ENCODE measurements around the gene PRDX5.

The PRDX5 gene

DNA sequence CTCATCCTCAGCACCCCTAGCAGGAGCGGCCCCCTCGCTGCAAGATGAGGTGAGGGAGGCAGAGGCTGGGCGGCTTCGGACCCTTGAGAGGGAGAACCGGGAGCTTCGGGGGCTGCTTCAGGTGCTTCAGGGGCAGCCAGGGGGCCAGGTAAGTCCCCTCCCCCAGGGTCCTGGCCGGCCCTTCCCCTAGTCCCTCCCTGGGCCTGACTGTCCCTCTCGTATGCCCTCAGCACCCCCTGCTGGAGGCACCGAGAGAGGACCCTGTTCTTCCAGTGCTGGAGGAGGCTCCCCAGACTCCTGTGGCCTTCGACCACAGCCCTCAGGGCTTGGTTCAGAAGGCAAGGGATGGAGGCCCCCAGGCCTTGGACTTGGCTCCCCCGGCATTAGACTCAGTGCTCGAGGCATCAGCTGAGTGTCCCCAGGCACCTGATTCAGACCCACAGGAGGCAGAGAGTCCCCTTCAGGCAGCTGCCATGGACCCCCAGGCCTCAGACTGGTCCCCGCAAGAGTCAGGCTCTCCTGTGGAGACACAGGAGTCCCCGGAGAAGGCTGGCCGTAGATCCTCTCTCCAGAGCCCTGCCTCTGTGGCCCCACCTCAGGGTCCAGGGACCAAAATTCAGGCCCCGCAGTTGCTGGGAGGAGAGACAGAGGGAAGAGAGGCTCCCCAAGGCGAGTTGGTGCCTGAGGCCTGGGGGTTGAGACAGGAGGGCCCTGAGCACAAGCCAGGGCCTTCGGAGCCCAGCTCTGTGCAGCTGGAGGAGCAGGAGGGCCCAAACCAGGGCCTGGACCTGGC is 26.0 kb downstream of the PRDX5 start:
- Histone ChIP-seq H3K79me2 (ENCODE audit: control insufficient read depth, insufficient read depth, low read length, unreplicated experiment) (no peaks in the 10 kb centered on the region), H3K27ac (ENCODE audit: low read depth, low read length) (no peak overlapping the region), H3K27me3 (ENCODE audit: insufficient read depth, low read length) (no peaks in the 10 kb centered on the region), H3K4me1 (ENCODE audit: control insufficient read depth, insufficient read depth, low read length, unreplicated experiment) (no peaks in the 10 kb centered on the region), H2AFZ (ENCODE audit: low read length, unreplicated experiment) (no peak overlapping the region), H3K36me3 (ENCODE audit: insufficient read depth, low read length) (no peaks in the 10 kb centered on the region), H3K4me3 (ENCODE audit: low read depth, low read length) (no peak overlapping the region)

DNA sequence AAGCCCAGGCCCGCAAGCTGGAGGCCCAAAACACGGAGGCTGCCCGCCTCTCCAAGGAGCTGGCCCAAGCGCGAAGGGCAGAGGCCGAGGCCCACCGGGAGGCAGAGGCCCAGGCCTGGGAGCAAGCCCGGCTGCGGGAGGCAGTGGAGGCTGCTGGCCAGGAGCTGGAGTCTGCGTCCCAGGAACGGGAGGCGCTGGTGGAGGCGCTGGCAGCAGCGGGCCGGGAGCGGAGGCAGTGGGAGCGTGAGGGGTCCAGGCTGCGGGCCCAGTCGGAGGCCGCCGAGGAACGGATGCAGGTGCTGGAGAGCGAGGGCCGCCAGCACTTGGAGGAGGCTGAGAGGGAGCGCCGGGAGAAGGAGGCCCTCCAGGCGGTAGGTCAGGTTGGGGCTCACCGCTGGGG is 26.9 kb downstream of the PRDX5 start:
- no peaks in the 10 kb centered on the region for H3K79me2 ChIP-seq (ENCODE audit: control insufficient read depth, insufficient read depth, low read length, unreplicated experiment)
- no peaks in the 10 kb centered on the region for H3K4me1 ChIP-seq (ENCODE audit: control insufficient read depth, insufficient read depth, low read length, unreplicated experiment)
- no peak overlapping the region for H3K4me3 ChIP-seq (ENCODE audit: low read depth, low read length)
- no peak overlapping the region for H2AFZ ChIP-seq (ENCODE audit: low read length, unreplicated experiment)
- no peaks in the 10 kb centered on the region for H3K27me3 ChIP-seq (ENCODE audit: insufficient read depth, low read length)
- no peak overlapping the region for H3K27ac ChIP-seq (ENCODE audit: low read depth, low read length)
- no peaks in the 10 kb centered on the region for H3K36me3 ChIP-seq (ENCODE audit: insufficient read depth, low read length)

DNA sequence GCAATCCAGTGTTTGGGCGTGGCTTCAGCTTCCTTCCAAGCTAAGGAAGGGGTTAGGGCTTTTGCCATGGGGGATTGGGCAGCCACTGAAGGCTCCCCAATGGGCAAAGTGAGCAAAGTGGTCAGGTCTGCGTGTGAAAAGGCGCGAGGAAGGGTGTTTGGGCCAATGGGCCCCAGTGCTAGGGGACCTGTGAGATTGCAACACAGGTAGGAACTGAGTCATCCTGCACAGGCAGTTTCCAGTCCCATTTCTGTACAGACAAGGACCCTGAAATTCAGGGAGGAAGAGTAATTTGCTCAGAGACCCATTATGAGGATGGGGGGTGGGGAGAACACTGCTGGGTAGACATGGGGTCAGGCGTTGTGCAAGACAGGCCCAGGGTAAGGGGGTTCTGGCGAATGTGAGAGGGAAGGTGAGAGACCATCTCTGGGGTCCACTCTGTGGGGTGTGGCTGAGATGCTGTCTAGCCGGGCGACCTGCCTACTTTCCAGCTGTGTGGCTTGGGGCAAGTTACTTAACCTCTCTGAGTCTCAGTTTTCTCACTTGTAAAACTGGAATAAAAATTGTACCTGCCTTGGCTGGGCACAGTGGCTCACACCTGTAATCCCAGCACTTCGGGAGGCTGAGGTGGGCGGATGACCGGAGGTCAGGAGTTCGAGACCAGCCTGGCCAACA is 29.4 kb downstream of the PRDX5 start:
- H3K27me3 ChIP-seq (ENCODE audit: insufficient read depth, low read length) = no peaks in the 10 kb centered on the region
- no peak overlapping the region for H2AFZ ChIP-seq (ENCODE audit: low read length, unreplicated experiment)
- H3K4me3 ChIP-seq (ENCODE audit: low read depth, low read length) = no peak overlapping the region
- no peaks in the 10 kb centered on the region for H3K79me2 ChIP-seq (ENCODE audit: control insufficient read depth, insufficient read depth, low read length, unreplicated experiment)
- H3K36me3 ChIP-seq (ENCODE audit: insufficient read depth, low read length) = no peaks in the 10 kb centered on the region
- no peak overlapping the region for H3K27ac ChIP-seq (ENCODE audit: low read depth, low read length)
- no peaks in the 10 kb centered on the region for H3K4me1 ChIP-seq (ENCODE audit: control insufficient read depth, insufficient read depth, low read length, unreplicated experiment)

DNA sequence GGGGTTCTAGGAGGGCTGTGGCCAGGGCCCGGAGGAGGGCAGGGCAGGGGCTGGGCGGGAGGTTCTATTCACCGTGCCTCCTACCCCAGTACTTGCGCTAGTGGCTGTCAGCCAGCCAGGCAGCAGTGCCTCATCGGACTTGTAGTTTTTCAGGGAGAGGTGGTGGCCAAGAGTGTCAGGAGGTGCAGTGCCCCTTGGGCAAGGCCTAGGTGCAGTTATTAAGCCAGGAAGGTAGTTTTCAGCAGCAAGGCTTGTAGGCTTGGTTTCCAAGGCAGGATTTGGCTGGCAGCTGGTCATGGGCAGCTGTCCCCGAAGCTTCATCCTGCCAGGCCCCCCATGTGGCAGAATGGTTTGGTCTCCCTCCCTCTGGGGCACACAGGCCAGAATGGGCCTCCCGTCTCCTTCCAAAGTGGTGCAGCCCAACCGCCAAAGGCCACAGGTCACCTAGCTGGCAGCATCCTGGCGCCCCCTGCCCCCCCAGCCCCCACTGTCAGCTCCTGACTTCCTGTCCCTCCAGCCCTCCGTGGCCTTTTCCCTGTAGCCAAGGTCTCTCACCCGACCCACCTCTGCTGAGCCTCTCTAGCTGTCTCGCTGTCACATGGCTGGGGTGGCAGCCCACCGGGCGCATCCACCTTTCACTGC is 30.6 kb downstream of the PRDX5 start:
- Histone ChIP-seq H2AFZ (ENCODE audit: low read length, unreplicated experiment) (no peak overlapping the region), H3K27me3 (ENCODE audit: insufficient read depth, low read length) (no peaks in the 10 kb centered on the region), H3K27ac (ENCODE audit: low read depth, low read length) (no peak overlapping the region), H3K36me3 (ENCODE audit: insufficient read depth, low read length) (no peaks in the 10 kb centered on the region), H3K4me3 (ENCODE audit: low read depth, low read length) (no peak overlapping the region), H3K79me2 (ENCODE audit: control insufficient read depth, insufficient read depth, low read length, unreplicated experiment) (no peaks in the 10 kb centered on the region), H3K4me1 (ENCODE audit: control insufficient read depth, insufficient read depth, low read length, unreplicated experiment) (no peaks in the 10 kb centered on the region)

DNA sequence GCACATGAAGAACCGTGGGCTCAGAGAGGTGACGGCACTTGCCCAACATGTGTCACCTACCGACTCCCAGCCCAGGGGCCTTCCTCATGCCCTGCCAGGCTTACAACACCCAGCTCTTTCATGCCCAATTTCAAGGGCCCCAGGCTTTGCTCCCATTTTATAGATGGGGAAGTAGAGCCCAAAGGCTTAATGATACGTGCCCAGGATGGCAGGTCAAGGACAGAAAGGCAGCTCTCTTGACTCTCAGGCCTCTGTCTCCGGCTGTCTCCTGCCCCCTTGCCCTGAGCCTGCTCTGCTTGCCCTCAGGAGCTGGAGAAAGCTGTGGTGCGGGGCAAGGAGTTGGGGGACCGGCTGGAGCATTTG is 31.1 kb downstream of the PRDX5 start:
- no peak overlapping the region for H2AFZ ChIP-seq (ENCODE audit: low read length, unreplicated experiment)
- H3K4me3 ChIP-seq (ENCODE audit: low read depth, low read length) = no peak overlapping the region
- H3K27ac ChIP-seq (ENCODE audit: low read depth, low read length) = no peak overlapping the region
- H3K27me3 ChIP-seq (ENCODE audit: insufficient read depth, low read length) = no peaks in the 10 kb centered on the region
- H3K79me2 ChIP-seq (ENCODE audit: control insufficient read depth, insufficient read depth, low read length, unreplicated experiment) = no peaks in the 10 kb centered on the region
- no peaks in the 10 kb centered on the region for H3K36me3 ChIP-seq (ENCODE audit: insufficient read depth, low read length)
- H3K4me1 ChIP-seq (ENCODE audit: control insufficient read depth, insufficient read depth, low read length, unreplicated experiment) = no peaks in the 10 kb centered on the region

- no peaks in the 10 kb centered on the region for H3K79me2 ChIP-seq (ENCODE audit: control insufficient read depth, insufficient read depth, low read length, unreplicated experiment)
- no peak overlapping the region for H3K27ac ChIP-seq (ENCODE audit: low read depth, low read length)
- no peak overlapping the region for H2AFZ ChIP-seq (ENCODE audit: low read length, unreplicated experiment)
- no peaks in the 10 kb centered on the region for H3K27me3 ChIP-seq (ENCODE audit: insufficient read depth, low read length)
- H3K4me3 ChIP-seq (ENCODE audit: low read depth, low read length) = no peak overlapping the region
- no peaks in the 10 kb centered on the region for H3K4me1 ChIP-seq (ENCODE audit: control insufficient read depth, insufficient read depth, low read length, unreplicated experiment)
- H3K36me3 ChIP-seq (ENCODE audit: insufficient read depth, low read length) = no peaks in the 10 kb centered on the region
These were observed 31.5 kb downstream of the PRDX5 start for GRCh38 chr11:64349404-64349803.

DNA sequence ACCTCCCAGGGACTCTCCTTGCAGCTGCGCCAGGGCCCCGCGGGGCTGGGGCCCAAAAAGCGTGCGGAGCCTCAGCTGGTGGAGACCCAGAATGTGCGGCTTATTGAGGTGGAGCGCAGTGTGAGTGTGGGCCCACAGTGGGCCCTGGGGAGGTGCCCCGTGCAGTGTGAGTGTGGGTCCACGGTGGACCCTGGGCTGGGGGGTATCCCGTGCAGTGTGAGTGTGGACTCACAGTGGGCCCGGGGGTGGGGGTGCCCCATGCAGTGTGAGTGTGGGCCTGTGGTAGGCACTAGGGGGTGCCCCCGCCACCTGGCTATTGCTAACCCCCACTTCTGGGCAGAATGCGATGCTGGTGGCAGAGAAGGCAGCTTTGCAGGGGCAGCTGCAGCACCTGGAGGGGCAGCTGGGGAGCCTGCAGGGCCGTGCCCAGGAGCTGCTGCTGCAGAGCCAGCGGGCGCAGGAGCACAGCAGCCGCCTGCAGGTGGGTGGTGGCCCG is 33.3 kb downstream of the PRDX5 start:
- Histone ChIP-seq H3K27me3 (ENCODE audit: insufficient read depth, low read length) (no peaks in the 10 kb centered on the region), H3K79me2 (ENCODE audit: control insufficient read depth, insufficient read depth, low read length, unreplicated experiment) (no peaks in the 10 kb centered on the region), H3K27ac (ENCODE audit: low read depth, low read length) (no peak overlapping the region), H2AFZ (ENCODE audit: low read length, unreplicated experiment) (no peak overlapping the region), H3K4me3 (ENCODE audit: low read depth, low read length) (no peak overlapping the region), H3K36me3 (ENCODE audit: insufficient read depth, low read length) (no peaks in the 10 kb centered on the region), H3K4me1 (ENCODE audit: control insufficient read depth, insufficient read depth, low read length, unreplicated experiment) (peaks cover 11% of the 10 kb centered on the region)

DNA sequence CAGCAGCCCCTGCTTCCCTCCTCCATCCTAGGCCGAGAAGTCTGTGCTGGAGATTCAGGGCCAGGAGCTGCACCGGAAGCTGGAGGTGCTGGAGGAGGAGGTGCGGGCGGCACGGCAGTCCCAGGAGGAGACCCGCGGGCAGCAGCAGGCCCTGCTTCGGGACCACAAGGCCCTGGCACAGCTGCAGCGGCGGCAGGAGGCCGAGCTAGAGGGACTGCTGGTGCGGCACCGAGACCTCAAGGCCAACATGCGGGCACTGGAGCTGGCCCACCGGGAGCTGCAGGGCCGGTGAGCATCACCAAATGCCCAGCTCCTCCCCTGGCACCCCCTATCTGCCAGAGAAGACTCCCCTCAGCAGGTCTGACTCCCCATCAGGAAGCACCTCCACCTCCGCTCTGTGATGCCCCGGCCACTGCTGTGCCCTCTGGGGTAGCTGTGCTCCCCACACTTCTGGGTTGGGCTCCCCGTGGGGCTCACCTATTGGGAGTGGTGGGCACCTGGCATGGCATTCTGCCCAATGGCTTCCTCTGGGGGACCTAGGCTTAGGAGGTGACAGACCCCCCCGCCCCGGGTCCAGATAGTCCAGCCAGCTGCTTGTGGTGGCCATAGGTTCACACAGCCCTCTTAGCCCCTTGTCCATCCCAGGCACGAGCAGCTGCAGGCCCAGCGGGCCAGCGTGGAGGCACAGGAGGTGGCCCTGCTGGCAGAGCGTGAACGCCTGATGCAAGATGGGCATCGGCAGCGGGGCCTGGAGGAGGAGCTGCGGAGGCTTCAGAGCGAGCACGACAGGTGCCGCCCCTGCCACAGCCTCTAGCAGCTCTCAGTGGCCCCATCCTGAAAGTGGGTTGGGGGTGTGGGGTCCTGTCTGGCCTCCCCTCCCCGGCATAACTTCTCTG is 34.4 kb downstream of the PRDX5 start:
- peaks cover 13% of the 10 kb centered on the region for H3K4me1 ChIP-seq (ENCODE audit: control insufficient read depth, insufficient read depth, low read length, unreplicated experiment)
- H3K36me3 ChIP-seq (ENCODE audit: insufficient read depth, low read length) = no peaks in the 10 kb centered on the region
- no peak overlapping the region for H2AFZ ChIP-seq (ENCODE audit: low read length, unreplicated experiment)
- H3K79me2 ChIP-seq (ENCODE audit: control insufficient read depth, insufficient read depth, low read length, unreplicated experiment) = no peaks in the 10 kb centered on the region
- H3K4me3 ChIP-seq (ENCODE audit: low read depth, low read length) = no peak overlapping the region
- H3K27me3 ChIP-seq (ENCODE audit: insufficient read depth, low read length) = no peaks in the 10 kb centered on the region
- H3K27ac ChIP-seq (ENCODE audit: low read depth, low read length) = no peak overlapping the region

DNA sequence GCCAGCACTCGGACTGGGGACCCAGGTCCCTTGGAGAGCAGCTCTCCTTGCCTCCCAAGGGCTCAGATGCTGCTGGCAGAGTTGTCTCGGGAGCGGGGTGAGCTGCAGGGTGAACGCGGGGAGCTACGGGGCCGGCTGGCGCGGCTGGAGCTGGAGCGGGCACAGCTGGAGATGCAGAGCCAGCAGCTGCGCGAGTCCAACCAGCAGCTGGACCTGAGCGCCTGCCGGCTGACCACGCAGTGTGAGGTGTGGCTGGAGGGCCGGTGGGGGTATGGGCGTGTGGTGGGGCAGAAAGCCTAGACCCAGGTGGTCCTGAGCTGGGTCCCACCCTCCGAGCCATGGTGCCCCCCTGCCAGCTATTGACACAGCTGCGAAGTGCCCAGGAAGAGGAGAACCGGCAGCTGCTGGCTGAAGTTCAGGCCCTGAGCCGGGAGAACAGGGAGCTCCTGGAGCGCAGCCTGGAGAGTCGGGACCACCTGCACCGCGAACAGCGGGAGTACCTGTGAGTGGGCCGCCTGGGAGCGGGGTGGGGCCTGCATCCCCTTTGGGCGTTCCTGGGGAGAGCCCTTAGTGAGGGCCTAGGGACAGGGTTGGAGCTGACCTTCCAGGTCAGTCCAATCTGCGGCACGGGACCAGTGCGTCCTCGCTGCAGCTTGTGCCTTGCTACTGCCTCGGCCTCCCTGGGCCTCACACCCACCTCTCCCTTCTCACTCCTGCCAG is 35.2 kb downstream of the PRDX5 start:
- H3K27ac ChIP-seq (ENCODE audit: low read depth, low read length) = no peak overlapping the region
- no peak overlapping the region for H3K4me3 ChIP-seq (ENCODE audit: low read depth, low read length)
- H2AFZ ChIP-seq (ENCODE audit: low read length, unreplicated experiment) = no peak overlapping the region
- H3K79me2 ChIP-seq (ENCODE audit: control insufficient read depth, insufficient read depth, low read length, unreplicated experiment) = no peaks in the 10 kb centered on the region
- no peaks in the 10 kb centered on the region for H3K27me3 ChIP-seq (ENCODE audit: insufficient read depth, low read length)
- peaks cover 21% of the 10 kb centered on the region for H3K4me1 ChIP-seq (ENCODE audit: control insufficient read depth, insufficient read depth, low read length, unreplicated experiment)
- H3K36me3 ChIP-seq (ENCODE audit: insufficient read depth, low read length) = no peaks in the 10 kb centered on the region

Measured in ACC112 (cell line).